ENCODE results near the gene DMBT1. TPM values are rescaled to one million over a fixed set of nuclear protein-coding genes. Genes with fewer than 3 reads are reported as not detected.

The DMBT1 gene
- total RNA-seq, 1 donor = not detected

DNA sequence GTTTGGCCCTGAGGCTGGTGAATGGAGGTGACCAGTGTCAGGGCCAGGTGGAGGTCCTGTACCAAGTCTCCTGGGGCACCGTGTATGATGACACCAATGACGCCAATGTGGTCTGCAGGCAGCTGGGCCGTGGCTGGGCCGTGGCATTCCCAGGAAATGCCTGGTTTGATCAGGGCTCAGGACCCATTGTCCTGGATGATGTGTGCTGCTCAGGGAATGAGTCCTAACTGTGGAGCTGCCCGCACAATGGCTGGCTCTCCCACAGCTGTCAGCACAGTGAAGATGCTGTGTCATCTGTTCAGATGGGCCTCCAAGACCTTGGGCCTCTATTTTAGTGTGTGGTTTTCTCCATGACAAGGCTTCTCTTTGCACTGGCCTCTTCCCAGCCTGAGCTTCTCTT is 64.0 kb downstream of the DMBT1 start:
- no peak overlapping the region for H3K4me3 ChIP-seq (ENCODE audit: low read depth, low read length)
- TF ChIP-seq, protein P1, sequence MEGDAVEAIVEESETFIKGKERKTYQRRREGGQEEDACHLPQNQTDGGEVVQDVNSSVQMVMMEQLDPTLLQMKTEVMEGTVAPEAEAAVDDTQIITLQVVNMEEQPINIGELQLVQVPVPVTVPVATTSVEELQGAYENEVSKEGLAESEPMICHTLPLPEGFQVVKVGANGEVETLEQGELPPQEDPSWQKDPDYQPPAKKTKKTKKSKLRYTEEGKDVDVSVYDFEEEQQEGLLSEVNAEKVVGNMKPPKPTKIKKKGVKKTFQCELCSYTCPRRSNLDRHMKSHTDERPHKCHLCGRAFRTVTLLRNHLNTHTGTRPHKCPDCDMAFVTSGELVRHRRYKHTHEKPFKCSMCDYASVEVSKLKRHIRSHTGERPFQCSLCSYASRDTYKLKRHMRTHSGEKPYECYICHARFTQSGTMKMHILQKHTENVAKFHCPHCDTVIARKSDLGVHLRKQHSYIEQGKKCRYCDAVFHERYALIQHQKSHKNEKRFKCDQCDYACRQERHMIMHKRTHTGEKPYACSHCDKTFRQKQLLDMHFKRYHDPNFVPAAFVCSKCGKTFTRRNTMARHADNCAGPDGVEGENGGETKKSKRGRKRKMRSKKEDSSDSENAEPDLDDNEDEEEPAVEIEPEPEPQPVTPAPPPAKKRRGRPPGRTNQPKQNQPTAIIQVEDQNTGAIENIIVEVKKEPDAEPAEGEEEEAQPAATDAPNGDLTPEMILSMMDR (IDR thresholded peaks at IDR 0.05; ENCODE audit: insufficient read depth, low read depth, low read length) = no peak
- DNase-seq (ENCODE audit: low read depth) = no peak

GRCh38 chr10:122630526-122630925 is 70.0 kb downstream of the DMBT1 start:
- no peak for DNase-seq (ENCODE audit: low read depth)

DNA sequence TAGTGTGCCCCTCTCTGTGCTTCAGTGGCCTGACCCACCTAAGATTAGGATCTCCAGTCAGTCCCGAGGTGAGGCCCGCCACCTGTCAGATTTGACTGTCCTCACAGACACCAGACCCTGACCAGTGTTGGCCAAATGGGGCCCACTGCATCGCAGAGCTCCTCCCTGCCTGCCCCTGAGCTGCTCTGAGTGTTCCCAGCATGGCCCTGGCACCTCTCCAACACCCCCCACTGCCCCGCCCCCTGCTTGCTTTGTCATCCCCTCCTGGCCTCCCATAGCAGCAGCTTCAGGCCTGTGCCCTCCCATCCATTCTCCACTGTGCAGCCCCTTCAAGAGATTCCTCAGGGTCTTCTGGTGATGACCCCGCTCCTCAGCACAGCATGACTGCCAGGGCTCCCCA is 71.5 kb downstream of the DMBT1 start:
- TF ChIP-seq, protein P1 (IDR thresholded peaks at IDR 0.05; ENCODE audit: insufficient read depth, low read depth, low read length) = no peak
- H3K4me3 ChIP-seq (ENCODE audit: low read depth, low read length) = no peak overlapping the region
- no peak for DNase-seq (ENCODE audit: low read depth)

More at GRCh38 chr10:122630526-122630925, 70.0 kb downstream of the DMBT1 start:
- H3K4me3 ChIP-seq (ENCODE audit: low read depth, low read length) = no peak overlapping the region
- TF ChIP-seq, protein P1 (IDR thresholded peaks at IDR 0.05; ENCODE audit: insufficient read depth, low read depth, low read length) = no peak

- TF ChIP-seq, protein P1 (IDR thresholded peaks at IDR 0.05; ENCODE audit: insufficient read depth, low read depth, low read length) = no peak
- DNase-seq (ENCODE audit: low read depth) = no peak
- H3K4me3 ChIP-seq (ENCODE audit: low read depth, low read length) = no peak overlapping the region
These were observed 72.0 kb downstream of the DMBT1 start for GRCh38 chr10:122632576-122632975.

- TF ChIP-seq, protein P1 (IDR thresholded peaks at IDR 0.05; ENCODE audit: insufficient read depth, low read depth, low read length) = no peak
- DNase-seq (ENCODE audit: low read depth) = no peak
- H3K4me3 ChIP-seq (ENCODE audit: low read depth, low read length) = no peak overlapping the region
These were observed 76.4 kb downstream of the DMBT1 start for GRCh38 chr10:122636953-122637352.

GRCh38 chr10:122637376-122637775 is 76.8 kb downstream of the DMBT1 start:
- TF ChIP-seq, protein P1 (IDR thresholded peaks at IDR 0.05; ENCODE audit: insufficient read depth, low read depth, low read length) = no peak
- no peak overlapping the region for H3K4me3 ChIP-seq (ENCODE audit: low read depth, low read length)
- no peak for DNase-seq (ENCODE audit: low read depth)

DNA sequence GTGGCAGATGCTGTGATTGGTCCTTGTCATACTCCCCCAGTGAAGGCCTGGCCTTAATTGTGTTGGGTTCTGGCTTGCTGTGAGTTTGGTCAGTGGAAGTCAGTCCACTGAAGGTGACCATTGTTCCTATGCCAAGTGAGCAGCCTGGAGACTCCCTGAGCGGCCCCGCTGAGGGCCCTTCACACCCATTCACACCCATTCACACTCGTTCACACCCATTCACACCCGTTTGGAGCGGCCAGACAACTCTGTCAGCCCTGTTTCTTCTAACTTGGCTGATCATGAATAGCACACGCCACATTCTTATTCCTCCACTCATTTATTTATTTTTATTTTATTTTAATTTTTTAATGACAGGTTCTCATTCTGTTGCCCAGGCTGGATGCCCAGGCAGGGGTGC is 77.6 kb downstream of the DMBT1 start:
- no peak overlapping the region for H3K4me3 ChIP-seq (ENCODE audit: low read depth, low read length)
- TF ChIP-seq, protein P1 (IDR thresholded peaks at IDR 0.05; ENCODE audit: insufficient read depth, low read depth, low read length) = no peak
- no peak for DNase-seq (ENCODE audit: low read depth)
